Measurements from ENCODE around the gene NAPEPLD.

DNA sequence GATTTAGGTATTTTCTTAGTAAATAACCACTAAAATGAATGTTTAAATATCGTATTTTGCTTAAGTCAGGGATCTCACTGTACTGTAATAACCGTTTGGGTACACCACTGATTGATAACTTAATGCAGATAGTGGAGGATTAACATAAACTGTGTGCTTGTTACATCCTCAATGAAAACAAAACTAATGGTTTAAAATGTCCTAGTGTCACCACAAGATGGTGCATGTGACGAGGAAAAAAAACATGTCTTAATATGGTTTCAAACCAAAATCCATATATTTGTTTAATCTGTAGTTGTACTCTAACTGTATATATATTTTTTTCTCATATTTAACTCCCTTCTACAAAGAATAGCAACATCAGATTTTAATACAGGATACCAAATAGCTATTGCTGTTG, 54.8 kb downstream of the NAPEPLD start:
- TF ChIP-seq GLIS3 (CRISPR knock-in tag; IDR thresholded peaks at IDR 0.05) (no peak), ZNF8 (CRISPR knock-in tag; IDR thresholded peaks at IDR 0.05) (no peak), TOX (CRISPR knock-in tag; IDR thresholded peaks at IDR 0.05; ENCODE audit: borderline replicate concordance) (no peak), ZC3H10 (CRISPR knock-in tag; IDR thresholded peaks at IDR 0.05) (no peak)
- TF ChIP-seq, protein P1, sequence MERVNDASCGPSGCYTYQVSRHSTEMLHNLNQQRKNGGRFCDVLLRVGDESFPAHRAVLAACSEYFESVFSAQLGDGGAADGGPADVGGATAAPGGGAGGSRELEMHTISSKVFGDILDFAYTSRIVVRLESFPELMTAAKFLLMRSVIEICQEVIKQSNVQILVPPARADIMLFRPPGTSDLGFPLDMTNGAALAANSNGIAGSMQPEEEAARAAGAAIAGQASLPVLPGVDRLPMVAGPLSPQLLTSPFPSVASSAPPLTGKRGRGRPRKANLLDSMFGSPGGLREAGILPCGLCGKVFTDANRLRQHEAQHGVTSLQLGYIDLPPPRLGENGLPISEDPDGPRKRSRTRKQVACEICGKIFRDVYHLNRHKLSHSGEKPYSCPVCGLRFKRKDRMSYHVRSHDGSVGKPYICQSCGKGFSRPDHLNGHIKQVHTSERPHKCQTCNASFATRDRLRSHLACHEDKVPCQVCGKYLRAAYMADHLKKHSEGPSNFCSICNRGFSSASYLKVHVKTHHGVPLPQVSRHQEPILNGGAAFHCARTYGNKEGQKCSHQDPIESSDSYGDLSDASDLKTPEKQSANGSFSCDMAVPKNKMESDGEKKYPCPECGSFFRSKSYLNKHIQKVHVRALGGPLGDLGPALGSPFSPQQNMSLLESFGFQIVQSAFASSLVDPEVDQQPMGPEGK (CRISPR knock-in tag; IDR thresholded peaks at IDR 0.05; ENCODE audit: borderline replicate concordance), result no peak
- TF ChIP-seq, protein P2, sequence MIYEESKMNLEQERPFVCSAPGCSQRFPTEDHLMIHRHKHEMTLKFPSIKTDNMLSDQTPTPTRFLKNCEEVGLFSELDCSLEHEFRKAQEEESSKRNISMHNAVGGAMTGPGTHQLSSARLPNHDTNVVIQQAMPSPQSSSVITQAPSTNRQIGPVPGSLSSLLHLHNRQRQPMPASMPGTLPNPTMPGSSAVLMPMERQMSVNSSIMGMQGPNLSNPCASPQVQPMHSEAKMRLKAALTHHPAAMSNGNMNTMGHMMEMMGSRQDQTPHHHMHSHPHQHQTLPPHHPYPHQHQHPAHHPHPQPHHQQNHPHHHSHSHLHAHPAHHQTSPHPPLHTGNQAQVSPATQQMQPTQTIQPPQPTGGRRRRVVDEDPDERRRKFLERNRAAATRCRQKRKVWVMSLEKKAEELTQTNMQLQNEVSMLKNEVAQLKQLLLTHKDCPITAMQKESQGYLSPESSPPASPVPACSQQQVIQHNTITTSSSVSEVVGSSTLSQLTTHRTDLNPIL (CRISPR knock-in tag; IDR thresholded peaks at IDR 0.05; ENCODE audit: low read depth), result no peak
- TF ChIP-seq, protein P3, sequence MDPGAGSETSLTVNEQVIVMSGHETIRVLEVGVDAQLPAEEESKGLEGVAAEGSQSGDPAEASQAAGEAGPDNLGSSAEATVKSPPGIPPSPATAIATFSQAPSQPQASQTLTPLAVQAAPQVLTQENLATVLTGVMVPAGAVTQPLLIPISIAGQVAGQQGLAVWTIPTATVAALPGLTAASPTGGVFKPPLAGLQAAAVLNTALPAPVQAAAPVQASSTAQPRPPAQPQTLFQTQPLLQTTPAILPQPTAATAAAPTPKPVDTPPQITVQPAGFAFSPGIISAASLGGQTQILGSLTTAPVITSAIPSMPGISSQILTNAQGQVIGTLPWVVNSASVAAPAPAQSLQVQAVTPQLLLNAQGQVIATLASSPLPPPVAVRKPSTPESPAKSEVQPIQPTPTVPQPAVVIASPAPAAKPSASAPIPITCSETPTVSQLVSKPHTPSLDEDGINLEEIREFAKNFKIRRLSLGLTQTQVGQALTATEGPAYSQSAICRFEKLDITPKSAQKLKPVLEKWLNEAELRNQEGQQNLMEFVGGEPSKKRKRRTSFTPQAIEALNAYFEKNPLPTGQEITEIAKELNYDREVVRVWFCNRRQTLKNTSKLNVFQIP (CRISPR knock-in tag; IDR thresholded peaks at IDR 0.05; ENCODE audit: borderline replicate concordance, low read depth), result no peak
